Astrocyte (in vitro differentiated cells and primary cell): ENCODE data around the gene ZMIZ1.

Source experiments
- CTCF ChIP-seq: IDR thresholded peaks from 2 replicates; pipeline ENCODE4 v1.5.1; 2011; ENCODE audit warnings: low read depth, mild to moderate bottlenecking, inconsistent platforms, low read length, moderate library complexity; ENCODE audit not compliant: insufficient read depth
- EZH2 ChIP-seq: IDR thresholded peaks from 2 replicates; pipeline ENCODE4 v1.6.1; 2012; ENCODE audit warnings: mild to moderate bottlenecking, low read length, inconsistent platforms; ENCODE audit not compliant: insufficient read depth

GRCh38 chr10:79127151-79127961, 58.6 kb downstream of the ZMIZ1 start:
- TF ChIP-seq EZH2 = no peak
- TF ChIP-seq CTCF = no peak
